Liver (tissue), 3 donors: ENCODE data around the gene SLC26A11.

Source experiments
- GABPA ChIP-seq, 2 donors: IDR thresholded peaks in 1 of 2; conservative IDR thresholded peaks in 1 of 2; 2 replicates each; pipeline ENCODE4 v1.6.1; 2016; ENCODE audit warnings: antibody characterized with exemption in 2 of 2, mild to moderate bottlenecking in 1 of 2, moderate library complexity in 1 of 2
- TF ChIP-seq, protein P1 (sequence below): IDR thresholded peaks from 2 replicates; pipeline ENCODE4 v1.6.1; 2016; ENCODE audit warnings: antibody characterized with exemption, mild to moderate bottlenecking
- TF ChIP-seq, protein P2 (sequence below): fragments of 150-350 bp; IDR thresholded peaks from 2 replicates; pipeline ENCODE4 v1.5.1; 2017; ENCODE audit warnings: improper control_type of control experiment, low read depth, low read length; ENCODE audit not compliant: missing input control
- donor health status: healthy.
- donor health status: healthy.

DNA sequence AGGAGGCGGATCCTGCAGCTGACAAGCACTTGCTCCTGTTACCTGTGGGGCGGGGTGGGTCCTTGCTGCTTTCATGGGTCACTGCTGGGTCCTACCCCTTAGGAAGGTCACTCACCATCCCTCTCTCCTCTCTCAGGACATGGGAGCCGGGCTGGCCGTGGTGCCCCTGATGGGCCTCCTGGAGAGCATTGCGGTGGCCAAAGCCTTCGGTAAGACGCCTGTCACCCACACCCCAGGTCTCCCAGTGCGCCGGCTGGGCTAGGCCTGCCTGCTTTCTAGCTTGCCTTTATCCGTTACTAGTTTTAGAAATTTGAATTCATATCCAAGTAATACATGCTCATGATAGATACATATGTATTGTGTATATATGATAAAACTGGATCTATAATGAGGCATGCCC lies 17.2 kb downstream of the SLC26A11 start:
- TF ChIP-seq, protein P1, sequence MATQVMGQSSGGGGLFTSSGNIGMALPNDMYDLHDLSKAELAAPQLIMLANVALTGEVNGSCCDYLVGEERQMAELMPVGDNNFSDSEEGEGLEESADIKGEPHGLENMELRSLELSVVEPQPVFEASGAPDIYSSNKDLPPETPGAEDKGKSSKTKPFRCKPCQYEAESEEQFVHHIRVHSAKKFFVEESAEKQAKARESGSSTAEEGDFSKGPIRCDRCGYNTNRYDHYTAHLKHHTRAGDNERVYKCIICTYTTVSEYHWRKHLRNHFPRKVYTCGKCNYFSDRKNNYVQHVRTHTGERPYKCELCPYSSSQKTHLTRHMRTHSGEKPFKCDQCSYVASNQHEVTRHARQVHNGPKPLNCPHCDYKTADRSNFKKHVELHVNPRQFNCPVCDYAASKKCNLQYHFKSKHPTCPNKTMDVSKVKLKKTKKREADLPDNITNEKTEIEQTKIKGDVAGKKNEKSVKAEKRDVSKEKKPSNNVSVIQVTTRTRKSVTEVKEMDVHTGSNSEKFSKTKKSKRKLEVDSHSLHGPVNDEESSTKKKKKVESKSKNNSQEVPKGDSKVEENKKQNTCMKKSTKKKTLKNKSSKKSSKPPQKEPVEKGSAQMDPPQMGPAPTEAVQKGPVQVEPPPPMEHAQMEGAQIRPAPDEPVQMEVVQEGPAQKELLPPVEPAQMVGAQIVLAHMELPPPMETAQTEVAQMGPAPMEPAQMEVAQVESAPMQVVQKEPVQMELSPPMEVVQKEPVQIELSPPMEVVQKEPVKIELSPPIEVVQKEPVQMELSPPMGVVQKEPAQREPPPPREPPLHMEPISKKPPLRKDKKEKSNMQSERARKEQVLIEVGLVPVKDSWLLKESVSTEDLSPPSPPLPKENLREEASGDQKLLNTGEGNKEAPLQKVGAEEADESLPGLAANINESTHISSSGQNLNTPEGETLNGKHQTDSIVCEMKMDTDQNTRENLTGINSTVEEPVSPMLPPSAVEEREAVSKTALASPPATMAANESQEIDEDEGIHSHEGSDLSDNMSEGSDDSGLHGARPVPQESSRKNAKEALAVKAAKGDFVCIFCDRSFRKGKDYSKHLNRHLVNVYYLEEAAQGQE = no peak
- TF ChIP-seq, protein P2, sequence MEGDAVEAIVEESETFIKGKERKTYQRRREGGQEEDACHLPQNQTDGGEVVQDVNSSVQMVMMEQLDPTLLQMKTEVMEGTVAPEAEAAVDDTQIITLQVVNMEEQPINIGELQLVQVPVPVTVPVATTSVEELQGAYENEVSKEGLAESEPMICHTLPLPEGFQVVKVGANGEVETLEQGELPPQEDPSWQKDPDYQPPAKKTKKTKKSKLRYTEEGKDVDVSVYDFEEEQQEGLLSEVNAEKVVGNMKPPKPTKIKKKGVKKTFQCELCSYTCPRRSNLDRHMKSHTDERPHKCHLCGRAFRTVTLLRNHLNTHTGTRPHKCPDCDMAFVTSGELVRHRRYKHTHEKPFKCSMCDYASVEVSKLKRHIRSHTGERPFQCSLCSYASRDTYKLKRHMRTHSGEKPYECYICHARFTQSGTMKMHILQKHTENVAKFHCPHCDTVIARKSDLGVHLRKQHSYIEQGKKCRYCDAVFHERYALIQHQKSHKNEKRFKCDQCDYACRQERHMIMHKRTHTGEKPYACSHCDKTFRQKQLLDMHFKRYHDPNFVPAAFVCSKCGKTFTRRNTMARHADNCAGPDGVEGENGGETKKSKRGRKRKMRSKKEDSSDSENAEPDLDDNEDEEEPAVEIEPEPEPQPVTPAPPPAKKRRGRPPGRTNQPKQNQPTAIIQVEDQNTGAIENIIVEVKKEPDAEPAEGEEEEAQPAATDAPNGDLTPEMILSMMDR = no peak
- no peak for TF ChIP-seq GABPA (IDR thresholded peaks at IDR 0.05 in 1 of 2, conservative IDR thresholded peaks at IDR 0.05 in 1 of 2)
